ENCODE results near the gene RPGR.

The RPGR gene

GRCh38 chrX:38247051-38247450 is 80.3 kb downstream of the RPGR start:
- no peak for DNase-seq

GRCh38 chrX:38240541-38240940 is 86.8 kb downstream of the RPGR start:
- DNase-seq, result no peak

- DNase-seq, result no peak
Observed at GRCh38 chrX:38236901-38237615, 90.3 kb downstream of the RPGR start.

- DNase-seq, result no peak
Observed at GRCh38 chrX:38233891-38234667, 93.2 kb downstream of the RPGR start.

- no peak for DNase-seq
Observed at GRCh38 chrX:38232079-38232686, 95.1 kb downstream of the RPGR start.

- no peak for DNase-seq
Observed at GRCh38 chrX:38225093-38225492, 102.2 kb downstream of the RPGR start.

GRCh38 chrX:38224160-38224559 is 103.1 kb downstream of the RPGR start:
- no peak for DNase-seq

GRCh38 chrX:38221391-38221929 is 105.8 kb downstream of the RPGR start:
- DNase-seq, result no peak

- no peak for DNase-seq
Observed at GRCh38 chrX:38220415-38221390, 106.6 kb downstream of the RPGR start, which contains the start of gene SRPX. Gene SRPX (minus strand): TSS chrX:38220871. CDS start chrX:38220792, 79 bp downstream.

GRCh38 chrX:38220024-38220414 is 107.3 kb downstream of the RPGR start:
- DNase-seq, result no peak
